ENCODE data around the gene PRLR. TPM values are rescaled to one million over a fixed set of nuclear protein-coding genes. Genes with fewer than 3 reads are reported as not detected.
A peak's percentile ranks its signal among the peaks of the same experiment; 100 is the strongest.

The PRLR gene
- total RNA-seq, 2 donors from 2014 or later = 0.04 TPM; not detected in 1

- no peak for DNase-seq (ENCODE audit: low spot score in 2 of 2)
- ATAC-seq = no peak
- no peaks in the 10 kb centered on the region for H3K9me3 Mint-ChIP-seq
- no peak overlapping the region for H3K27ac Mint-ChIP-seq
- H3K36me3 Mint-ChIP-seq = no peaks in the 10 kb centered on the region
Measured at GRCh38 chr5:35158204-35158603, 72.1 kb downstream of the PRLR start.

- Mint-ChIP-seq H3K36me3 (no peaks in the 10 kb centered on the region), H3K27ac (no peak overlapping the region), H3K9me3 (no peaks in the 10 kb centered on the region)
- ATAC-seq = no peak
- DNase-seq (ENCODE audit: low spot score in 2 of 2) = no peak
Measured at GRCh38 chr5:35153375-35153932, 76.8 kb downstream of the PRLR start.

- Mint-ChIP-seq H3K27ac (no peak overlapping the region), H3K36me3 (no peaks in the 10 kb centered on the region), H3K9me3 (no peaks in the 10 kb centered on the region)
- DNase-seq (ENCODE audit: low spot score in 2 of 2) (no peak), ATAC-seq (no peak)
Measured at GRCh38 chr5:35152733-35153132, 77.6 kb downstream of the PRLR start.

- H3K27ac Mint-ChIP-seq = no peak overlapping the region
- no peaks in the 10 kb centered on the region for H3K36me3 Mint-ChIP-seq
- ATAC-seq = no peak
- H3K9me3 Mint-ChIP-seq = no peaks in the 10 kb centered on the region
- DNase-seq (ENCODE audit: low spot score in 2 of 2) = no peak
Measured at GRCh38 chr5:35151146-35151920, 79.0 kb downstream of the PRLR start.

- no peak for DNase-seq (ENCODE audit: low spot score in 2 of 2)
- no peaks in the 10 kb centered on the region for H3K9me3 Mint-ChIP-seq
- no peak for ATAC-seq
- no peak overlapping the region for H3K27ac Mint-ChIP-seq
- no peaks in the 10 kb centered on the region for H3K36me3 Mint-ChIP-seq
Measured at GRCh38 chr5:35149041-35149440, 81.2 kb downstream of the PRLR start.

- Mint-ChIP-seq H3K9me3 (peaks cover 0 to 4% of the 10 kb centered on the region in 2 donors), H3K36me3 (no peaks in the 10 kb centered on the region), H3K27ac (no peak overlapping the region)
- DNase-seq (ENCODE audit: low spot score in 2 of 2) (no peak), ATAC-seq (no peak)
Measured at GRCh38 chr5:35146406-35146805, 83.9 kb downstream of the PRLR start.

- Mint-ChIP-seq H3K36me3 (no peaks in the 10 kb centered on the region), H3K9me3 (peaks cover 0 to 4% of the 10 kb centered on the region in 2 donors), H3K27ac (no peak overlapping the region)
- ATAC-seq (no peak), DNase-seq (ENCODE audit: low spot score in 2 of 2) (no peak)
Measured at GRCh38 chr5:35145691-35146317, 84.5 kb downstream of the PRLR start.

GRCh38 chr5:35145012-35145411 lies 85.3 kb downstream of the PRLR start:
- ATAC-seq = no peak
- Mint-ChIP-seq H3K36me3 (no peaks in the 10 kb centered on the region), H3K9me3 (peaks cover 0 to 4% of the 10 kb centered on the region in 2 donors), H3K27ac (no peak overlapping the region)
- DNase-seq (ENCODE audit: low spot score in 2 of 2) = no peak

- Mint-ChIP-seq H3K9me3 (peaks cover 0 to 4% of the 10 kb centered on the region in 2 donors), H3K27ac (no peak overlapping the region), H3K36me3 (no peaks in the 10 kb centered on the region)
- no peak for ATAC-seq
- DNase-seq (ENCODE audit: low spot score in 2 of 2) = no peak
Measured at GRCh38 chr5:35143841-35144240, 86.4 kb downstream of the PRLR start.

GRCh38 chr5:35141739-35142138 lies 88.5 kb downstream of the PRLR start:
- no peak for ATAC-seq
- DNase-seq (ENCODE audit: low spot score in 2 of 2) = no peak
- H3K36me3 Mint-ChIP-seq = no peaks in the 10 kb centered on the region
- peaks cover 0 to 4% of the 10 kb centered on the region in 2 donors for H3K9me3 Mint-ChIP-seq
- H3K27ac Mint-ChIP-seq = no peak overlapping the region

- H3K27ac Mint-ChIP-seq = no peak overlapping the region
- no peak for DNase-seq (ENCODE audit: low spot score in 2 of 2)
- H3K9me3 Mint-ChIP-seq = peaks cover 0 to 4% of the 10 kb centered on the region in 2 donors
- H3K36me3 Mint-ChIP-seq = peaks cover 0 to 7% of the 10 kb centered on the region in 2 donors
- ATAC-seq = no peak
Measured at GRCh38 chr5:35138232-35138631, 92.1 kb downstream of the PRLR start.

- DNase-seq (ENCODE audit: low spot score in 2 of 2) (peak in 1 of 2 donors; percentile 10), ATAC-seq (peak; percentile 46 to 96)
- H3K36me3 Mint-ChIP-seq = peaks cover 0 to 7% of the 10 kb centered on the region in 2 donors
- no peaks in the 10 kb centered on the region for H3K9me3 Mint-ChIP-seq
- H3K27ac Mint-ChIP-seq = no peak overlapping the region
Measured at GRCh38 chr5:35136386-35136785, 93.9 kb downstream of the PRLR start.

GRCh38 chr5:35135239-35135700 lies 95.0 kb downstream of the PRLR start:
- DNase-seq (ENCODE audit: low spot score in 2 of 2) = no peak
- Mint-ChIP-seq H3K9me3 (peaks cover 3 to 4% of the 10 kb centered on the region in 2 donors), H3K36me3 (peaks cover 0 to 7% of the 10 kb centered on the region in 2 donors)

GRCh38 chr5:35134278-35135030 lies 95.8 kb downstream of the PRLR start:
- ATAC-seq (no peak), DNase-seq (ENCODE audit: low spot score in 2 of 2) (no peak)
- H3K9me3 Mint-ChIP-seq = peaks cover 3 to 4% of the 10 kb centered on the region in 2 donors
- H3K36me3 Mint-ChIP-seq = peaks cover 0 to 7% of the 10 kb centered on the region in 2 donors
- no peak overlapping the region for H3K27ac Mint-ChIP-seq

More at GRCh38 chr5:35135239-35135700, 95.0 kb downstream of the PRLR start:
- no peak overlapping the region for H3K27ac Mint-ChIP-seq
- ATAC-seq = no peak

- peaks cover 3 to 4% of the 10 kb centered on the region in 2 donors for H3K9me3 Mint-ChIP-seq
- ATAC-seq (no peak), DNase-seq (ENCODE audit: low spot score in 2 of 2) (no peak)
- no peak overlapping the region for H3K27ac Mint-ChIP-seq
- peaks cover 0 to 7% of the 10 kb centered on the region in 2 donors for H3K36me3 Mint-ChIP-seq
Measured at GRCh38 chr5:35133186-35133585, 97.1 kb downstream of the PRLR start.

- peaks cover 0 to 7% of the 10 kb centered on the region in 2 donors for H3K36me3 Mint-ChIP-seq
- peaks cover 3 to 4% of the 10 kb centered on the region in 2 donors for H3K9me3 Mint-ChIP-seq
- DNase-seq (ENCODE audit: low spot score in 2 of 2) (no peak), ATAC-seq (no peak)
- H3K27ac Mint-ChIP-seq = no peak overlapping the region
Measured at GRCh38 chr5:35131723-35132122, 98.6 kb downstream of the PRLR start.

Data from activated naive CD4-positive, alpha-beta T cell treated with anti-CD3 and anti-CD28 coated beads, Interleukin-2, amount 50 U/mL, for 72 hours (primary cell).